Panc1 (cell line): ENCODE results near the gene MCU.

ENCODE experiments used
- SIN3A ChIP-seq: IDR thresholded peaks from 2 replicates; pipeline ENCODE4 v1.6.1; 2012; ENCODE audit warnings: low read depth, mild to moderate bottlenecking, low read length, moderate library complexity, borderline replicate concordance; ENCODE audit not compliant: insufficient read depth
- TF ChIP-seq, protein P1 (sequence below): fragments of 450-650 bp; IDR thresholded peaks from 2 replicates; pipeline ENCODE4 v1.5.1; 2017; ENCODE audit warnings: mild to moderate bottlenecking

GRCh38 chr10:72935361-72935760 is 243.4 kb downstream of the MCU start:
- no peak for TF ChIP-seq SIN3A
- TF ChIP-seq, protein P1, sequence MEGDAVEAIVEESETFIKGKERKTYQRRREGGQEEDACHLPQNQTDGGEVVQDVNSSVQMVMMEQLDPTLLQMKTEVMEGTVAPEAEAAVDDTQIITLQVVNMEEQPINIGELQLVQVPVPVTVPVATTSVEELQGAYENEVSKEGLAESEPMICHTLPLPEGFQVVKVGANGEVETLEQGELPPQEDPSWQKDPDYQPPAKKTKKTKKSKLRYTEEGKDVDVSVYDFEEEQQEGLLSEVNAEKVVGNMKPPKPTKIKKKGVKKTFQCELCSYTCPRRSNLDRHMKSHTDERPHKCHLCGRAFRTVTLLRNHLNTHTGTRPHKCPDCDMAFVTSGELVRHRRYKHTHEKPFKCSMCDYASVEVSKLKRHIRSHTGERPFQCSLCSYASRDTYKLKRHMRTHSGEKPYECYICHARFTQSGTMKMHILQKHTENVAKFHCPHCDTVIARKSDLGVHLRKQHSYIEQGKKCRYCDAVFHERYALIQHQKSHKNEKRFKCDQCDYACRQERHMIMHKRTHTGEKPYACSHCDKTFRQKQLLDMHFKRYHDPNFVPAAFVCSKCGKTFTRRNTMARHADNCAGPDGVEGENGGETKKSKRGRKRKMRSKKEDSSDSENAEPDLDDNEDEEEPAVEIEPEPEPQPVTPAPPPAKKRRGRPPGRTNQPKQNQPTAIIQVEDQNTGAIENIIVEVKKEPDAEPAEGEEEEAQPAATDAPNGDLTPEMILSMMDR: no peak
